NCI-H128 (cell line): ENCODE data around the gene UFSP2.
A peak's percentile ranks its signal among the peaks of the same experiment; 100 is the strongest.

Experiments used
- DNase-seq: peaks from one replicate; lab custom pipeline; 2025; ENCODE audit not compliant: unreplicated experiment; lab: John Stamatoyannopoulos, UW

UFSP2 gene

DNA sequence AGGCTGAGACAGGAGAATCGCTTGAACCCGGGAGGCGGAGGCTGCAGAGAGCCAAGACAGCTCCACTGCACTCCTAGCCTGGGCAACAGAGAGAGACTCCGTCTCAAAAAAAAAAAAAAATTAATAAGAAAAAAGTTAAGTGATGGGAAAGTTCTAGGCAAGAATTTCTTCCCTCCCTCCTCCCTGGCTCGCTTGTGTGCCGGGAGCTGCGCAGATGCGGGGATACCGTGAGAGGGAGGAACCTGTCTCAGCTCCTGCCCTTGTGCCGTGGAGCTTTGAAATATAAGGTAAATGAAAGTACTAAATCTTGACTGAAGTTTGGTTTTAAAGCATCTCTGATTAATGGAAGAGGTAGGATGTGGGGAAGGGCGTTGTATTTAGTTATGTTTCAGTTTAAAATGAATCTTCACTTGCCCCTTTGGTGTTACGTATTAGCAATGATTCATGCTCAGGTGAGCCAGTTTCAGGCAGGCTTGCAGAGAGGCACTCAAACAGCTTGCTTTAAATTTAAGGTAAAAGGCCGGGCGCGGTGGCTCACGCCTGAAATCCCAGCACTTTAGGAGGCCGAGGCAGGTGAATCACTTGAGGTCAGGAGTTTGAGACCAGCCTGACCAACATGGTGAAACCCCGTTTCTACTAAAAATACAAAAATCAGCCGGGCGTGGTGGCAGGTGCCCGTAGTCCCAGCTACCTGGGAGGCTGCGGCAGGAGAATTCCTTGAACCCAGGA lies 1.4 kb upstream of the UFSP2 start:
- no peak for DNase-seq

DNA sequence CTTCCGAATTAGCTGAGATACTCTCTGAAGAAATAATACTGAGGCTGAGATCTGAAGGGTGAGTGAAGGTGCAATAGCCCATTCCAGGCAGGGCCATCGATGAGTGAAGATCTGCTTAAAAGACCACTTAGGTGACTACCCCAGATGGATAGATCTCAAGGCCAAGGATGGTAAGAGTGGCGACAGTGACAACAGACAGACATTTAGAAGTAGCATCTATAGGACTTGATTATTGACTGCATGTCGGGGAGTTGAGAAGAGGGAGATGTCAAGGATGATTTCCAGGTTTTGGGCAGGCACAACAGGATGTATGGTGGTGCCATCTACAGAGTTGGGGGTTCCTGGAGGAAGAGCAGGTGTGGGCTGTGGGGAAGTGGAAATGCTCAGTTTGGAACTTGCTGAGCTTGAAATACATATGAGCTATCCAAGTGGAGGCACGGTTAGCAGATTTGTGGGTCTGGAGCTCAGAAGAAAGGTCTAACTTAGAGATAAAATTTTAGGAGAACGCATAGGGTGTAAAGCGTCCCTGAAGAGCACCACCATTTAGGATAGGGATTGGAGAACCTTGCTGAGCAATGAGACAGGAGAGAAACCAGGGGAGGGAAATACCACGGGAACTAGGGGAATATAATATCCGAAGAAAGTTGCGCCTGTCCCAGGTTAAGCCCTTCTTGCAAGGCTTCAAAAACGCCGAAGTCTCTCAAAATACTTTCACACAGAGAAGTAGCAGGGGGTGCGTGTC lies 688 bp downstream of the UFSP2 start:
- DNase-seq, result no peak

DNA sequence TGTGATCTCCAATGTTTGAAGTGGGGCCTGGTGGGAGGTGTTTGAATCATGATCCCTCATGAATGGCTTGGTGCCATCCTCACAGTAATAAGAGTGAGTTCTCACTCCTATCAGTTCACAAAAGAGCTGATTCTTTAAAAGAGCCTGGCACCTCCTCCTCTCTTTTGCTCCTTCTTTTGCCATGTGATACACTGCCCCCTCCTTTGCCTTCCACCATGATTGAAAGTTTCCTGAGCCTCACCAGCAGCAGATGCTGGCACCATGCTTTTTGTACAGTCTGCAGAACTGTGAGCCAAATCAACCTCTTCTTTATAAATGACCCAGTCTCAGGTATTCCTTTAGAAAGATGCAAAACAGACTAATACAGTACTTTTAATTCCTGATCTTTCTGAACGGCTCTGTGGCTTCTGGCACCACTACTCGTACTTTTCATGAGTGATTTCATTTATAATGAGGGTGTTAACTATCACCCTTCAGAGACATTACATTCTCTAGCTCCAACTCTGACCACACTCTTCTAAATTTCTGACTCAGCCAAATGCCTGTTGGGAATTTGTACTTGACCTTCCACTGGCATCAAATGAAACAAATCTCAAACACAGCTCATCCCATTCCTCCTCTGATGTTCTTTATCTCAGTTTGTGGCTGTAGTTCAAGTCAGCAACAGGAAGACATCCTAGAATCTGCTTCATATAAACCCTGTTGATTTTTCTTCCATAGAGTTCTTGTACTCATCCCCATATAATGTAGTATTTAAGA lies 4.2 kb downstream of the UFSP2 start:
- no peak for DNase-seq

DNA sequence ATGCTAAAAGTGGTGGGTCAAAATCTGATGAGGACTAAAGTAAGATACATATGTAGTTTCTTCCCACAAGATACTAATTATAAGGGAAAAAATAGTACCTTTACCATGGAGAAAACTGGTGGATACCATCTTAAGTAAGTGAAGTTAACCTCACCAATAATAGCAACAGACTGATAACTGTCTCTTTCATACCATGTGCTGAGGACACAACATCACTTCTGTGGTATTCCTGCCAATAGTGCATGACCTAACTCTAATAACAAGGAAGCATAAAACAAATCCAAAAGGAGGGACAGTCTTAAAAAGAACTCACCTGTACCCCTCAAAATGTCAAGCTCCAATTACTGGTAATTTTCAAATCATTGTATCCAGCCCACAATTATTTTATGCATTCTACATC lies 8.8 kb downstream of the UFSP2 start:
- DNase-seq, result no peak

GRCh38 chr4:185412412-185412811 lies 13.4 kb downstream of the UFSP2 start:
- no peak for DNase-seq

GRCh38 chr4:185411849-185412248 lies 13.9 kb downstream of the UFSP2 start:
- no peak for DNase-seq

- DNase-seq, result no peak
These were observed 17.3 kb downstream of the UFSP2 start for GRCh38 chr4:185408432-185408831.

DNA sequence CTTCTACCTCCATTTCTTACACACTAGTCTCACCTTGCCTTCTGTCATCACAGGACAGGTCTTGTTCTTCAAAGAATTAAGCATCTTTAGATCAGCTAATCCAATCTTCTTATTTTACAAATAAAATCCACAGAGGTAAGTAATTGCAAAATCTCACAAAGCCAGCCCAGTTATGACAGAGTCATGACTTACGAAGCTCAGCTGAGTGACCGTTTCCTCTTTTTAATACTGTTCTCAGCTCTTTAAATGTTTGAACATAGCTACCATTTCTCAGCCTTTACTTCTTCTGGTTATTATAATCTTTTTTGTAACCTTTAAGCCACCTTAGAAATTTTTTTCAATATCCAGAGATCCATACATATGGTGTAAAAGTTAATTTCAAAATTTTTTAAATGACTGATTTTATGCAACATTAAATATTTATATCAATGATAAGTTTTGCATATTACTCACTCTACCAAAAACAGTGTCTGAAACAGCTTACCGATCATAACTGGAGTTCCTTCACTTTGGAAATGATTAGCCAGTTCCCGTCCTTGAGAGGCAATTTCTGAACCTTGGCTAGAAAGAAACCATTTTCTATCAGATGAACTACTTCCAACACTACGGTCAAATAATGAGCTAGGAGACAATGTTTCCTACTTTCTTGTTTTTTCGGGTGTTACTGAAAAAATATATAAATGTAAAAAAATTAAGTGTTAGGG lies 20.3 kb downstream of the UFSP2 start:
- DNase-seq, result no peak

DNA sequence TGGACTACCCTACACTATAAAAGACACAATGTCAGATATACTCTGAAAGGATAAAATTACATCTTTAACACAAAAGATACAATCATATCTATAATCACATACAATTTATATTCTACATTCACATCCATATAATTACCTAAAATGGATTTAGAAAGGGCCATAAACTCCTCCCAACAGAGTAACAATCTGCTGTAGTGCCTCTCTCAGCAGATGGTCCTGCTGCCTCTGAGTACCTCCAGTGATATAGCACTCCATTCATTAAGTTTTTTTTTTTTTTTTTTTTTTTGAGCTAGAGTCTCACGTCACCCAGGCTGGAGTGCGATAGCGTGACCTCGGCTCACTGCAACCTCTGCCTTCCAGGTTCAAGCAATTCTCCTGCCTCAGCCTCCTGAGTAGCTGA lies 21.7 kb downstream of the UFSP2 start:
- no peak for DNase-seq

- no peak for DNase-seq
These were observed 26.3 kb downstream of the UFSP2 start for GRCh38 chr4:185399466-185399865.

DNA sequence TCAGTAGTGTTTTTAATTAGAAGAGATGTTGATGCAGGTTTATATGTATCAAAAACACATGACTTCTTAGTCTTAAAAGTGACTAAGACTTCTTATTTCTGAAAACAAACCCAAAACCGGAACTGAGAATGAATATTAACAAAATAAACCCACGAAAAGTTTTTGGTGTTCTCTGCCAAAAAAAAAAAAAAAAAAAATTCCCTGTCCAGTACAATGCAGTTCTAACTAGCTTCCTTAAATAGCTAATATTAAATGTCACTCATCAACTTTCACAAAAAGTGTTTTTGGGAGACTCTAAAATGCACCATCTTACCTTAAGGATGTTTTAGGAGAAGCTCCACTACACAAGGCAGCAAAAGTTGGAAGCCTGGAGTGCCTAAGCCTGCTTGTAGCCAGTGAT lies 27.1 kb downstream of the UFSP2 start:
- no peak for DNase-seq

- DNase-seq, result no peak
These were observed 28.9 kb downstream of the UFSP2 start, which contains the start of gene ANKRD37 for GRCh38 chr4:185396724-185397385. Gene ANKRD37 (plus strand): TSS chr4:185396841. CDS start chr4:185396924, 83 bp downstream.

- DNase-seq, result peak; percentile 86
These were observed 29.6 kb downstream of the UFSP2 start for GRCh38 chr4:185395956-185396723.

DNA sequence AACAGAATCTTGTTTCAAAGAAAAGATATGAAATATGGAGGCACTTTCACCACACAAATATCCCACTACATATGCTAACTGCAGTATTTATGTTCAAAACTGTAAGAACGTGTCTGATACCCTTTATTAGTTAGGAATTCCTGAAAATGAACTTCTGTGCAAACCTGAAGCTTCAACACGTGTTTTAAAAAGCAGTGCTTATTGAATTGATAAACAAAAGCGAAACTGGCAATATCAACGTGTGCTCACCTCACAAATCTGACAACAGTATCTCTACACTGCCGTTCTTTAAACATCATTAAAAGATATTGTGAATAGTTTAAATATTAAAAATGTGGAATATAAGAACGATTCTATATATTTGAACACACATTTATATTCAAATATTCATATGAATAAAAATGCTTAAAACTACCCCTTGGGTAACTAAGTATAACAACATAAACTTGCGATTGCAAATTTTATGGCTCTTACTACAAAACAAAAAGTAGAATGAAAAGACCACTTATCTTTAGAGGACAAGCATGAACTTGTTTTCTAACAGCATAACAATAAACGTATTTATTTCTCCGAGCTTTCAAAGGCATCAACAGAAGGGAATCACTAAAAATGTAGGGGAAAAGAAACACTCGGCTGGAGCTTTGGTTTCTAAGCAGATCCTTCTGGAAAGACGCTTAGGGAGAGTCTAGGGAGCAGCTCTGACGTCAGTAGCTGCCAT lies 30.4 kb downstream of the UFSP2 start, which contains the start of gene LRP2BP:
LRP2BP (minus strand) TSS at position 687 of the 718 bp plus-strand sequence. CDS start 17,738 bp downstream, outside the sequence.
- DNase-seq, result peak; percentile 20

- DNase-seq, result no peak
These were observed 31.1 kb downstream of the UFSP2 start for GRCh38 chr4:185394568-185395237.

DNA sequence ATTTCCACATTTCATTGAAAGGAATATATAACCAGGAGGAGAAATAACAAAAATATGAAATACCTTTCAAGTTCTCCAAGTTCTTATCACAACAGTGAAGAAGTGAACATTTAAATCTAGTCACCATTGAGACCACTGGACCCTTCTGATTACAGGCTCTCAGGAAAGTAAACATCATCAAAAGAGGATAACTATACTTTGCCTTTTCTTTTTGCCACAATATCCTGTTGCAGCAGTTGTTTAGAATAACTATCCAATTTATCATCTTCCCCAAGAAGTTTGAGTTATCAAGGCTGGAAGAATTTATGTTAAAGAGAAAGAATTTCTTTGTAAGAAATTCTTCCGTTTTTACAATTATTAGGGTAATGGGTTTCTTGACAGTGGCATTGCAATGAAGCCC lies 33.6 kb downstream of the UFSP2 start:
- DNase-seq, result no peak

- DNase-seq, result no peak
These were observed 34.8 kb downstream of the UFSP2 start for GRCh38 chr4:185390941-185391340.

GRCh38 chr4:185387957-185388356 lies 37.8 kb downstream of the UFSP2 start:
- no peak for DNase-seq

GRCh38 chr4:185384930-185385331 lies 40.8 kb downstream of the UFSP2 start:
- no peak for DNase-seq
